K562 (cell line): ENCODE measurements around the gene OCA2. TPM values are rescaled to one million over a fixed set of nuclear protein-coding genes. Genes with fewer than 3 reads are reported as not detected.

Experiments
- ATAC-seq: fragments of 200-7000 bp; cut with Tn5 transposase; 3 replicates; pipeline ENCODE4 v1.9.1; 2020; ENCODE audit warnings: moderate library complexity
- BruUV-seq: library from RNA; stranded (reverse); fragments of 400-500 nt; replicated peaks from 2 replicates; lab custom pipeline; 2021; lab: Mats Ljungman, UMichigan
- CTCF ChIA-PET: fragments of 300-600 bp; formaldehyde crosslinking; extraction: SDS; loops from one replicate; lab custom pipeline; 2021; ENCODE audit warnings: low intra/inter-chr PET ratio; lab: Yijun Ruan, JAX
- POLR2A ChIA-PET: fragments of 300-600, 350-650 bp; sonication (Branson Sonifier 250); formaldehyde crosslinking; extraction: SDS; loops from one replicate; lab custom pipeline; 2021; ENCODE audit warnings: antibody characterized with exemption, inconsistent platforms; lab: Yijun Ruan, JAX
- DNase-seq, 4 experiments: peaks; one replicate each; pipeline versions ENCODE4 v3.0.0 to v3.0.0-alpha.2; 2011 to 2018; ENCODE audit warnings: low spot score in 3 of 4, mixed read lengths in 3 of 4; ENCODE audit errors: extremely low read depth in 1 of 4
- FAIRE-seq: peaks from 2 replicates; lab custom pipeline; 2011; peaks lifted over from hg19 to GRCh38; lab: Jason Lieb, UNC
- H2AFZ ChIP-seq: 2 replicates; pipeline ENCODE4 v1.6.0; 2011; ENCODE audit warnings: low read depth, low read length, control low read depth, inconsistent platforms
- H3K27ac ChIP-seq: fragments of 200-600 bp; 3 replicates; pipeline ENCODE4 v1.8.0; 2011; ENCODE audit warnings: low read depth, mild to moderate bottlenecking, control low read depth, inconsistent platforms, low read length, moderate library complexity, mixed read lengths; ENCODE audit errors: extremely low read depth
- H3K27me3 ChIP-seq, 2 experiments: fragments of 300-600 bp in 1 of 2; 2 replicates in 1 of 2; 3 replicates in 1 of 2; pipeline versions ENCODE4 v1.6.0 to v1.8.0; 2011; ENCODE audit warnings: inconsistent platforms in 2 of 2, low read length in 2 of 2, mild to moderate bottlenecking in 1 of 2, mixed read lengths in 1 of 2, moderate library complexity in 1 of 2; ENCODE audit not compliant: control insufficient read depth in 2 of 2, insufficient read depth in 2 of 2
- H3K36me3 ChIP-seq: fragments of 300-600 bp; 3 replicates; pipeline ENCODE4 v1.8.0; 2011; ENCODE audit warnings: mild to moderate bottlenecking, low read length, inconsistent platforms; ENCODE audit not compliant: control insufficient read depth, insufficient read depth
- H3K4me1 ChIP-seq, 2 experiments: fragments of 200-600 bp in 1 of 2; replicated peaks in 1 of 2; 2 replicates in 1 of 2; 3 replicates in 1 of 2; pipeline versions ENCODE4 v1.5.1 to v1.8.0; 2011; ENCODE audit warnings: inconsistent platforms in 2 of 2, low read length in 2 of 2, mild to moderate bottlenecking in 1 of 2, mixed read lengths in 1 of 2, moderate library complexity in 1 of 2; ENCODE audit not compliant: control insufficient read depth in 2 of 2, insufficient read depth in 2 of 2
- H3K4me2 ChIP-seq: 2 replicates; pipeline ENCODE4 v1.6.1; 2011; ENCODE audit warnings: low read length, control low read depth, inconsistent platforms, mixed read lengths; ENCODE audit not compliant: insufficient read depth
- H3K4me3 ChIP-seq: fragments of 200-600 bp; sonication (generic), shearing (Covaris generic); 2 replicates; pipeline ENCODE4 v1.5.1; 2016; ENCODE audit warnings: control low read depth, inconsistent platforms
- H3K79me2 ChIP-seq: fragments of 200-600 bp; 3 replicates; pipeline ENCODE4 v1.8.0; 2011; ENCODE audit warnings: low read length, inconsistent platforms; ENCODE audit not compliant: control insufficient read depth, insufficient read depth
- H3K9ac ChIP-seq, 2 experiments: 2 replicates each; pipeline versions ENCODE4 v1.6.0 to v1.6.1; 2011; ENCODE audit warnings: low read depth in 2 of 2, low read length in 2 of 2, control low read depth in 1 of 2, inconsistent platforms in 1 of 2, mild to moderate bottlenecking in 1 of 2, mixed read lengths in 1 of 2; ENCODE audit not compliant: insufficient read depth in 1 of 2
- H3K9me1 ChIP-seq: one replicate; pipeline ENCODE4 v1.6.0; 2011; ENCODE audit warnings: inconsistent platforms, mild to moderate bottlenecking, low read length, moderate library complexity; ENCODE audit not compliant: control insufficient read depth, insufficient read depth
- H3K9me3 ChIP-seq: replicated peaks from 2 replicates; pipeline ENCODE4 v1.5.1; 2011; ENCODE audit warnings: low read depth, low read length, inconsistent platforms; ENCODE audit not compliant: control insufficient read depth, insufficient read depth
- H4K20me1 ChIP-seq: replicated peaks from 2 replicates; pipeline ENCODE4 v1.6.1; 2011; ENCODE audit warnings: low read length, inconsistent platforms, mixed read lengths; ENCODE audit not compliant: control insufficient read depth, insufficient read depth
- BRF1 ChIP-seq: IDR thresholded peaks from 3 replicates; pipeline ENCODE4 v1.6.1; 2011; ENCODE audit warnings: borderline replicate concordance, mild to moderate bottlenecking; ENCODE audit not compliant: insufficient read length; ENCODE audit errors: extremely low read depth
- EHMT2 ChIP-seq: fragments of 450-650 bp; IDR thresholded peaks from 2 replicates; pipeline ENCODE4 v1.6.1; 2018; ENCODE audit warnings: antibody characterized with exemption
- ELF2 ChIP-seq: fragments of 250-450 bp; sonication (Bioruptor Pico); IDR thresholded peaks from 2 replicates; pipeline ENCODE4 v1.5.0; 2021; ENCODE audit warnings: mild to moderate bottlenecking
- LEF1 ChIP-seq: fragments of 450-650 bp; IDR thresholded peaks from 2 replicates; pipeline ENCODE4 v1.6.1; 2016; ENCODE audit warnings: mild to moderate bottlenecking
- MCM3 ChIP-seq: fragments of 450-650 bp; IDR thresholded peaks from 2 replicates; pipeline ENCODE4 v1.6.1; 2016
- PHTF2 ChIP-seq: fragments of 250-450 bp; sonication (Bioruptor Pico); IDR thresholded peaks from 2 replicates; pipeline ENCODE4 v1.5.0; 2021; ENCODE audit warnings: mild to moderate bottlenecking
- RBM22 ChIP-seq: fragments of 200-400 bp; formaldehyde crosslinking; IDR thresholded peaks from 2 replicates; pipeline ENCODE4 v1.6.1; 2018; ENCODE audit warnings: low read length, low read depth; ENCODE audit not compliant: poor library complexity, severe bottlenecking
- RUNX1 ChIP-seq: sonication (generic); IDR thresholded peaks from 2 replicates; pipeline ENCODE4 v1.6.1; 2016; ENCODE audit warnings: antibody characterized with exemption, low read depth
- SRSF7 ChIP-seq: fragments of 200-400 bp; formaldehyde crosslinking; optimal IDR thresholded peaks from 2 replicates; pipeline ENCODE3; 2017; ENCODE audit warnings: mild to moderate bottlenecking, low read depth, low read length
- TBL1XR1 ChIP-seq, 2 experiments: IDR thresholded peaks; 2 replicates each; pipeline ENCODE4 v1.6.1; 2012; ENCODE audit warnings: improper control_type of control experiment in 2 of 2, low read length in 2 of 2, mild to moderate bottlenecking in 1 of 2
- TCF7L2 ChIP-seq: fragments of 150-350 bp; IDR thresholded peaks from 2 replicates; pipeline ENCODE4 v1.6.1; 2016; ENCODE audit warnings: low read depth, mild to moderate bottlenecking, low read length, moderate library complexity
- ZFP36 ChIP-seq: fragments of 150-350 bp; IDR thresholded peaks from 2 replicates; pipeline ENCODE4 v1.6.1; 2018; ENCODE audit warnings: low read length, low read depth; ENCODE audit not compliant: partially characterized antibody
- ZNF707 ChIP-seq: fragments of 250-450 bp; sonication (Bioruptor Pico); conservative IDR thresholded peaks from 2 replicates; pipeline ENCODE4 v1.8.0; 2022; ENCODE audit warnings: inconsistent platforms, mild to moderate bottlenecking, moderate library complexity
- ZNF830 ChIP-seq: fragments of 250-450 bp; sonication (Bioruptor Pico); IDR thresholded peaks from 2 replicates; pipeline ENCODE4 v1.5.0; 2021; ENCODE audit warnings: mild to moderate bottlenecking
- WGBS: fragments of 100-300 bp; shearing (Covaris generic); methylation state at CpG from one replicate; pipeline ENCODE4 v1.1.6; 2016; ENCODE audit warnings: low coverage, mixed read lengths; ENCODE audit not compliant: insufficient coverage; ENCODE audit errors: missing lambda C conversion rate; 5-methylcytosine and 5-hydroxymethylcytosine counted together
- in situ Hi-C: fragments of 300-500 bp; cut with MboI; formaldehyde crosslinking; loops from 4 replicates; pipeline ENCODE4 v1.15.0; 2018; ENCODE audit warnings: inconsistent platforms, mixed read lengths
- intact Hi-C: fragments of 100-400 bp; cut with micrococcal nuclease; formaldehyde crosslinking; loops from 2 replicates; pipeline ENCODE4 v1.14.2; 2022
- polyA plus RNA-seq, 8 experiments: library from polyadenylated mRNA; depleted of rRNA in 4 of 8; stranded (reverse) in 5 of 8; unstranded in 3 of 8; fragments of >200 nt; fragmentation: Nextera tagmentation in 2 of 8; fragmentation: Illumina TruSeq in 1 of 8; extraction: Ambion mirVana in 2 of 8; extraction: Trizol in 1 of 8; gene quantifications; 2 replicates each; pipeline versions ENCODE4 v1.2.1 to v1.2.3, GENCODE V29; 2011 to 2014; ENCODE audit warnings: inconsistent platforms in 1 of 8, missing spikeins in 1 of 8
- total RNA-seq, 7 experiments: library from RNA; depleted of rRNA in 6 of 7; stranded (reverse); fragments of >200 nt in 6 of 7; fragmentation: Illumina TruSeq in 2 of 7; extraction: Trizol in 2 of 7; gene quantifications; 2 replicates each; pipeline versions ENCODE4 v1.2.1 to v1.2.3, GENCODE V29; 2011 to 2021; ENCODE audit warnings: low replicate concordance in 1 of 7

OCA2 gene
- total and polyA plus RNA-seq, 9 of the 15 experiments (the other 6 are each of a cell fraction or from before 2014, with no cell fraction given): 0.07 to 0.59 (median 0.17) TPM; not detected in 1

DNA sequence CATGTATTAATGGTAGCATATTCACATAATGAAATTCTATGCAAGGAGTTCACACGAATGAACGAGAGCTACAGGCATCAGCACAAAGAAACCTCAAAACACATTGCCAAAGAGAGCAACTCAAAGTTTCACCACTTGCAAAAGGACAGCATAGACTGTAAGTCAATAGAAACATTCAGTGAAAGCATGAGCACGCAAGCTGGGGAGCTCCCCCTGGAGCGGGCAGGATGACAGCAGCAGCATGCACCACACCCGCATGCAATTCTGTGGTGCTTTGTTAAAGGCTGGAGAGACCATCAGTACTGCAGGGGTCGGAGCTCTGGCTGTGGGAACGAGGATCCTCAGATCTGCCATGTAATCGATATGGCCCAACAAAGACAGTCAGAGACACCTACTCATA, 18.7 kb downstream of the OCA2 start:
- Histone ChIP-seq H3K4me1 (no peaks in the 10 kb centered on the region), H4K20me1 (no peaks in the 10 kb centered on the region), H3K27me3 (peaks cover 10 to 29% of the 10 kb centered on the region in 2 experiments; a peak in 4 of 5 replicates), H3K9me3 (no peaks in the 10 kb centered on the region; the same call in 1 of the 2 replicates), H3K36me3 (no peaks in the 10 kb centered on the region), H3K9me1 (no peaks in the 10 kb centered on the region), H2AFZ (no peak overlapping the region), H3K9ac (no peak overlapping the region)
- 0% methylated on average over 8 of the region's 8 CpGs for WGBS
- FAIRE-seq: no peak
- ATAC-seq: peak; percentile 42; the same call in 1 of the 3 replicates
- POLR2A ChIA-PET: interaction anchor here (0.7 kb wide), 1 partner anchor 121 kb away, joined by 3 read pairs; no protein-coding TSS in a partner anchor
- intact Hi-C loops: no loop called here
- TF ChIP-seq RBM22: no peak
- TF ChIP-seq ZNF830: no peak
- no peak for TF ChIP-seq MCM3
- no peak for TF ChIP-seq TBL1XR1 (IDR thresholded peaks at IDR 0.05; ENCODE audit: low read length in 2 of 2)
- TF ChIP-seq SRSF7: no peak
- TF ChIP-seq ELF2: no peak
- TF ChIP-seq RUNX1: no peak
- no peak for TF ChIP-seq ZNF707
- TF ChIP-seq ZFP36: no peak
- no peak for TF ChIP-seq LEF1
- TF ChIP-seq TCF7L2: no peak
- no peak for TF ChIP-seq BRF1
- no peak for TF ChIP-seq PHTF2 (CRISPR knock-in tag)
- TF ChIP-seq EHMT2: no peak
- TF ChIP-seq, all 486 proteins: peak for 0
- Histone ChIP-seq H3K4me3 (no peak overlapping the region), H3K27ac (no peak overlapping the region), H3K79me2 (no peaks in the 10 kb centered on the region), H3K4me2 (no peak overlapping the region)
- CTCF ChIA-PET: no interaction called here
- in situ Hi-C loops: no loop called here
- BruUV-seq: no TSS peak
- no peak for DNase-seq
